Mammary epithelial cell (primary cell): ENCODE data around the gene TMEM208.

Source experiments
- EZH2 ChIP-seq: IDR thresholded peaks from 2 replicates; pipeline ENCODE4 v1.6.1; 2012; ENCODE audit warnings: low read length, inconsistent platforms, borderline replicate concordance
- TF ChIP-seq, protein P1 (sequence below), 2 donors: IDR thresholded peaks in 1 of 2; conservative IDR thresholded peaks in 1 of 2; 2 replicates each; pipeline ENCODE4 v1.5.1; 2011 to 2012; ENCODE audit warnings: inconsistent platforms in 2 of 2, low read length in 2 of 2, mild to moderate bottlenecking in 2 of 2, control low read depth in 1 of 2, low read depth in 1 of 2; ENCODE audit not compliant: insufficient read depth in 1 of 2; ENCODE audit errors: extremely low read depth in 1 of 2

DNA sequence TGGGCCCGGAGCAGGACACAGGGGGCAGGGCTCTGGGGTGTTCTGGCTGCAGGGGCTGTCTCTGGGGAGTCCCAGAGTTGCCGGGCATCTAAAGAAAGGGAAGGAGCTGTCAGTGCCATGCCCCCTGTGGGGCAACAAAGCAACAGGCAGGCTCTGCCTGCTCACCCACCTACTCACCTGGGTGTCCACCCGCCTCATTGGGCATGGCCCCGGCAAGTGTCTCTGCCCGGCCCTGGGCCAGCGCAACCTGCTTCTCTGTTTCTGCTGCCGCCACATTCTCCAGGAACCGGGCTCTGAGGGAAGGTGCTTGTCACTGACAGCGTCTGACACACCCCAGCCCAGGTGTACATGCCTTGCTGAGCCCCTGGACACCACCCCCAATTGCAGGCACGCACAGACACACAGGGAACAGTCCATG is 7.3 kb downstream of the TMEM208 start:
- TF ChIP-seq EZH2: no peak
- TF ChIP-seq, protein P1, sequence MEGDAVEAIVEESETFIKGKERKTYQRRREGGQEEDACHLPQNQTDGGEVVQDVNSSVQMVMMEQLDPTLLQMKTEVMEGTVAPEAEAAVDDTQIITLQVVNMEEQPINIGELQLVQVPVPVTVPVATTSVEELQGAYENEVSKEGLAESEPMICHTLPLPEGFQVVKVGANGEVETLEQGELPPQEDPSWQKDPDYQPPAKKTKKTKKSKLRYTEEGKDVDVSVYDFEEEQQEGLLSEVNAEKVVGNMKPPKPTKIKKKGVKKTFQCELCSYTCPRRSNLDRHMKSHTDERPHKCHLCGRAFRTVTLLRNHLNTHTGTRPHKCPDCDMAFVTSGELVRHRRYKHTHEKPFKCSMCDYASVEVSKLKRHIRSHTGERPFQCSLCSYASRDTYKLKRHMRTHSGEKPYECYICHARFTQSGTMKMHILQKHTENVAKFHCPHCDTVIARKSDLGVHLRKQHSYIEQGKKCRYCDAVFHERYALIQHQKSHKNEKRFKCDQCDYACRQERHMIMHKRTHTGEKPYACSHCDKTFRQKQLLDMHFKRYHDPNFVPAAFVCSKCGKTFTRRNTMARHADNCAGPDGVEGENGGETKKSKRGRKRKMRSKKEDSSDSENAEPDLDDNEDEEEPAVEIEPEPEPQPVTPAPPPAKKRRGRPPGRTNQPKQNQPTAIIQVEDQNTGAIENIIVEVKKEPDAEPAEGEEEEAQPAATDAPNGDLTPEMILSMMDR (conservative IDR thresholded peaks at IDR 0.05 in 1 of 2, IDR thresholded peaks at IDR 0.05 in 1 of 2; ENCODE audit: extremely low read depth in 1 of 2, insufficient read depth in 1 of 2, low read depth in 1 of 2, low read length in 2 of 2): no peak
